HG03565 (cell line): ENCODE measurements around the gene PRKG1.
"Not testable (repeated sequence)": the region's sequence is repeated elsewhere in the genome, so short reads cannot be mapped to it uniquely, and the experiment has no call there.

Experiments
- ATAC-seq: cut with Tn5 transposase; IDR thresholded peaks from one replicate; pipeline ENCODE4 v1.9.1; 2021; ENCODE audit warnings: mild to moderate bottlenecking, moderate library complexity; ENCODE audit not compliant: unreplicated experiment

The PRKG1 gene

DNA sequence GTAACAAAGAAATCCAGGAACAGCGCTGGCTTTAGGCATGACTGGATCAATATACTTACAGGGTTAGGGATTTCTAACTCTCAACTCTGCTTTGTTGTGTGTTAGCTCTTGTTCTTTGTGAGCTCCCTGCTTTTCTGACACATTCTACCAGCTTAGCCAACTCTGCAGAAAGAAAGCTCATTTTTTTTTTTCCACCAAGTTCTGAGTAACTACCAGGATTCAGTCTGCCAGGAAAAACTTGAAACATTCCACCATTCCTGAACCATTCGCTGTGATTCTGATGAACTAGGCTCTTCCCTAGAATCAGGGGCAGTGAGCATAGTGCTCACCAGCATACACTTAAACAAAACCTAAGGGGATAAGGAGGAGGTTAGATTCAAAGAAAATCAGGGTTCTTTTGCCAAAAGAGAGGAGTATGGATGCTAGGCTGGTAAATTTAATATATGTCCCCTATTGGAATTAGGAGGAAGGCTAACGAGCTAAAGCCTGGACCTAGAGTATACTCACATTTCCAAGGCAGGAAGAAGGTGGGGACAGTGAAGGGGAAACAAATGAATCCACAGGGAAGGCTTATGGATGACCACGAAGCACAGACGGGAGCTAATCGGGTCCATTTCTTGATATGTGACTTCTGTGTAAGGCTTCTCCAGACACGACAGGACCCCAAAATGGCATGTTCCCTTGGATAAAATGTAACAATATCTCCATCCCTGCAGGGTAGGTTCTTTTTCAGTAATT is 183.4 kb downstream of the PRKG1 start:
- ATAC-seq, result no peak

DNA sequence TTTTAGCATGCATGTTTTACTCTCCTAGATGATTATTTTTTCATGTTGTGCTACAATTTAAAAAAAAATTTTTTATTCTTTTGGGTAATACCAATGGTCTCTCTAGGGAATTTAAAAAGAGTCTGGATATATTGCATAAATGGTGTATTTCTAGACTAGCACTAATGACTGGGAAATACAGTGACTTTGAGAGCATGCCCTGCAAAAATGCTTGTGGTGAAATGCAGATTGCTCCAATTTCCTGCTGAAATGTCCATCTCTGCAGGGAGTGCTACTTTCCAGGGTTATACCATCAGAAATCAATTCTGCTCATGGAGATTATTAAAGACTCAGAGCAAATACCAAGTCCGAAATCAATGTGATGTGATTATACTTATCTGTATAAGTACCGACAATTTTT is 186.1 kb downstream of the PRKG1 start:
- ATAC-seq, result no peak

DNA sequence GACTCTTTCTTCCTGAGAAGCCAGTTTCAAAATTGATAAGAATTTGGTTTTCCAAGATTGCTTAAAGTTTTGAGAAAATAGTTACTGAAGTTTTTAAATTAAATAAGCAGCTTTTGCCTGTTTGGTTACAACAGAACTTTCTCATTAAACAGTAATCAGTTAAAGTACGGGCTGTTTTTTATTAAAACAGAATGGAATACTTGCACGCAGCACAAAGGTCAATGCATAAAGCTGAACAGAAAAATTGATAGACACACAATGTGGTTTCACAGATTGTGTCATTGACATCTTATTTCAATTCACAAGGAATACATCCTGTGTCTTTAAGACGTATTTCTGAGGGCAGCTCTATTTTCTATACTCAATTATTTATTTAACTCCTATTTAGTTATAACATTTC is 192.2 kb downstream of the PRKG1 start:
- no peak for ATAC-seq

DNA sequence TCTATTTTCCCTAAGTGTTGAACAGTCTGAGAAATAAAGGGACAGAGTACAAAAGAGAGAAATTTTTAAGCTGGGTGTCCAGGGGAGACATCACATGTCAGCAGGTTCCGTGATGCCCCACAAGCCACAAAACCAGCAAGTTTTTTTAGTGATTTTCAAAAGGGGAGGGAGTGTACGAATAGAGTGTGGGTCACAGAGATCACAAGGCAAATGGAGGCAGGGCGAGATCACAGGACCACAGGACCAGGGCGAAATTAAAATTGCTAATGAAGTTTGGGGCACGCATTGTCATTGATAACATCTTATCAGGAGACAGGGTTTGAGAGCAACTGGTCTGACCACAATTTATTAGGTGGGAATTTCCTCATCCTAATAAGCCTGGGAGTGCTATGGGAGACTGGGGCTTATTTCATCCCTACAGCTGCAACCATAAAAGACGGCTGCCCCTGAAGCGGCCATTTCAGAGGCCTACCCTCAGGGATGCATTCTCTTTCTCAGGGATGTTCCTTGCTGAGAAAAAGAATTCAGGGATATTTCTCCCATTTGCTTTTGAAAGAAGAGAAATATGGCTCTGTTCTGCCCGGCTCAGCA is 193.8 kb downstream of the PRKG1 start:
- ATAC-seq, result not testable (repeated sequence)

DNA sequence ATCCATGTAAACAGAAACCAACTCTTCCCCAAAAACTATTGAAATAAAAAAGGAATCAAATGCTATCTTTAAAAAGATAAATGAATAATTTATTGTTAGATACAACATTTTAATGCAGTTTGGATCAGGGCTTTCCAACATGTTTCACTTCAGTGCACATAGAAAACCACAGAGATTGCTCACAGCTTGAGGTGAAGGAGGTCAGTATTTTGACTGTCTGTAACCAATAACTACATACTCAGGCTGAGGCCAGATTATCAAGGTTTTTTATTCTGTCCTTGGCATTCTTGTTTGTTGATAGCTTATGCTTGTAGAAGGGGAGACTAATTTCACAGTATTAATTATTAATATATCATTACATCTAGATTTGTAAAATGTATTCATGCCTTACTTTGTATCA is 195.5 kb downstream of the PRKG1 start:
- ATAC-seq, result no peak

DNA sequence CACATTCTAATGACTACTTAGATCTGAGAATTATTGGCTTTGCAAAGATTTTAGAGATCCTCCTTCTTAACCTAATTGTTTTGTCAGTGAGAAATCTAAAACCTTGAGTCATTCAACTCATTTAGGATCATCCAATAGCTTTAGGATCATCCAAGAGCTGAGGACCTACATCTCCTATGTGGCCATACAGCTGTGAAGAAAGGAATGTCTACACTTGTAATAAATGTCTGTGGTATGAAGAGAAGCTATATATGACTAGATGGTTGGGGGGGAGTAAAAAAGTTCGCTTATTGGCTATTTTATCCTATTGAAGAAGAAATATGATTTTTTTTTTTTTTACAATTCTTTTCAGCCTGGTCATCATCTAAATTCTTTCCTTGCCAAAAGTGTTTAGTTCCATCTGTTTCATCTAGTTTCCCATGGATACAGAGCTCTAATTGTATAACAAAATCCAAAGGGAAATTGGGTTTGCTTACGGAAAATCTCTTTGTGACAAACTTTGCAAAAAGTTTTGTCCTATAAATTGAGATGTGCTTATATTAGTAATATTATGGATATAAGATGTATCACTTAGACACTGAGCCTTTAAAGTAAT is 196.7 kb downstream of the PRKG1 start:
- ATAC-seq, result no peak

DNA sequence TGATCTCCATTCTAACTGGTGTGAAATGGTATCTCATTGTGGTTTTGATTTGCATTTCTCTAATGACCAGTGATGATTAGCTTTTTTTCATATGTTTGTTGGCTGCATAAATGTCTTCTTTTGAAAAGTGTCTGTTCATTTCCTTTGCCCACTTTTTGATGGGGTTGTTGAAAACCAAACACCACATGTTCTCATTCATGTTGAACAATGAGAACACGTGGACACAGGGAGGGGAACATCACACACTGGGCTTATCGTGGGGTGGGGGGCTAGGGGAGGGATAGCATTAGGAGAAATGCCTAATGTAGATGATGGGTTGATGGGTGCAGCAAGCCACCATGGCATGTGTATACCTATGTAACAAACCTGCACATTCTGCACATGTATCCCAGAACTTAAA is 197.8 kb downstream of the PRKG1 start:
- not testable (repeated sequence) for ATAC-seq

DNA sequence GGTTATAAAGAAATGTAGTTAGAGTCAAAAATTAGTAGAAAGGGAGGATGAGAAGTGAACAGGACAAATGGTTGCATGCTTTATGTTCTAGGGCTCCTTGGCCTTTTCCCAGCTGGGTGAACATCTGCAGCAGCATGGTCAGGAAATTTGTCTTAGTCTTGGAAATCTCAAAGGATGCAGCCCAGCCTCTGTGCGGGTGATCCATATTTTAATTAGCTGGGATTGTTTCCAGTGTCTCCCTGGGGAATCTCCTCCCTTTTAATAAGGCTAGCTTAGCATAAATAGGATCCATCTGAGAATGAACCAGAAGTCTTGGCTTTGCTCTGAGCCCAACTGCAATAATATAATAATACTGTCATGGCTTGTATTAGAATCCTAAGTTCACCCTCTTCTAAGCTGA is 198.3 kb downstream of the PRKG1 start:
- ATAC-seq, result no peak

DNA sequence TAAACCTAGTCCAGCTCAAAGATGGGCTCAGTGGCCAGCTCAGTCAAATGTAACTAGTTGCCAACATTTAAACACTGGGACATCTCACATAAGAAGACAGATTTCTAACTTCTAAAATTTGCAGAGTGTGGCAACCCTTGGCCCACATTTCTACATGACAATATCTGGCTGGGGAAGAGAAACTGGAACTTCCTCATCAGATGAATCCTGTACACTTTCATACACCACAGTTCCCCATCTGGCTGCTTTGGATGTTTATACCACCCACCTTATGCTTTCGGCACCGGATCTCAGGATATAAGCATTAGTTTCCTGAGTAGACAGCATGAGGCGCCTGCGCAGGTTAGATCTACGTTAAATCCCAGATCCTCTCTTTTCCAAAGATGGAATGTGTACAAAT is 199.3 kb downstream of the PRKG1 start:
- ATAC-seq, result no peak

DNA sequence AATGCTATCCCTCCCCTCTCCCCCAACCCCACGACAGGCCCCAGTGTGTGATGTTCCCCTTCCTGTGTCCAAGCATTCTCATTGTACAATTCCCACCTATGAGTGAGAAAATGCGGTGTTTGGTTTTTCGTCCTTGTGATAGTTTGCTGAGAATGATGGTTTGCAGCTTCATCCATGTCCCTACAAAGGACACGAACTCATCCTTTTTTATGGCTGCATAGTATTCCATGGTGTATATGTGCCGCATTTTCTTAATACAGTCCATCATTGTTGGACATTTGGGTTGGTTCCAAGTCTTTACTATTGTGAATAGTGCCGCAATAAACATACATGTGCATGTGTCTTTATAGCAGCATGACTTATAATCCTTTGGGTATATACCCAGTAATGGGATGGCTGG is 201.8 kb downstream of the PRKG1 start:
- not testable (repeated sequence) for ATAC-seq

DNA sequence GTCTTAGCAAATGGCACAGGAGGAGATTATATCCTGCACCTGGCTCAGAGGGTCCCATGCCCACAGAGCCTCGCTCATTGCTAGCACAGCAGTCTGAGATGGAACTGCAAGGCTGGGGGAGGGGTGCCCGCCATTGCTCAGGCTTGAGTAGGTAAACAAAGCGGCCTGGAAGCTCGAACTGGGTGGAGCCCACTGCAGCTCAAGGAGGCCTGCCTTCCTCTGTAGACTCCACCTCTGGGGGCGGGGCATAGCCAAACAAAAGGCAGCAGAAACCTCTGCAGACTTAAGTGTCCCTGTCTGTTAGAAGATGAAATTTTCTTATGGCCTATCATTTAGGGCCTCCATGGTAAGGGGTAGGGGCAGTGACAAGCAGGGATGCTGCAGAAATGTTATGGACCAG is 207.1 kb downstream of the PRKG1 start:
- ATAC-seq, result not testable (repeated sequence)

DNA sequence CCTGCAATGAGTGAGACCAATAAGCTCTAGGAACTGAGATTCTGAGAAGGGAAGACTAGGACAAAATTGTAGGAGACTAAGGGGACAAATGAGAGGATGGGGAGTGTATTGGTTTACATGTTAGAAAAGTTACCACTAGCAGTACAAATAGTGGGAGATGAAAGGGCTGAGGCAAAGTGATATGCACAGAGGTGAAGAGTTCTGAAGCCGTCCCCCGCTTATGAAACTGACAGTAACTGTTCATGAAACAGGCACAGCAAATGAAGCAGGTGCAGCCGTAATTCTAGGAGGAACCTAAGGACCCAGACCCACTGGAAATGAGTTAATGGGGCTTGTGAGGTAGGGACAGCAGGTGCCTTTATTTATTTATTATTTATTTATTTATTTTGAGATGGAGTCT is 211.3 kb downstream of the PRKG1 start:
- no peak for ATAC-seq

DNA sequence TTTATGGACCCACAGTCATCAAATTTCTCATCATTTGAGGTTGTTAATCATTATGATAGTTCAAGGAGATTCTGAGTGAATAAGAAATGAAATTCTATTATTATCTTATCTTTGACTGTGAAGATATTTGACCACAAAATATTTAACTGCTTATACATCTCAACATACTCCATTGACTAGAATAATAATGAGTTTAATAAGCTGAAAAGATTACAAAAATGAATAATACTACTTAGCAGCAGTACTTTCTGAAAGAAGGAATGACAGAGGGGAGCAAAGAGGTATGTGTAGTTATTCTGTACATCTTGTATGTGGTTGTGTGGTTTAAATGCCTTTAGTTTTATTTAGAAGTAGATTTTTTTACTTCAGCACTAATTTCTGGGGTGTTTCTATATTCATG is 214.2 kb downstream of the PRKG1 start:
- ATAC-seq, result no peak

DNA sequence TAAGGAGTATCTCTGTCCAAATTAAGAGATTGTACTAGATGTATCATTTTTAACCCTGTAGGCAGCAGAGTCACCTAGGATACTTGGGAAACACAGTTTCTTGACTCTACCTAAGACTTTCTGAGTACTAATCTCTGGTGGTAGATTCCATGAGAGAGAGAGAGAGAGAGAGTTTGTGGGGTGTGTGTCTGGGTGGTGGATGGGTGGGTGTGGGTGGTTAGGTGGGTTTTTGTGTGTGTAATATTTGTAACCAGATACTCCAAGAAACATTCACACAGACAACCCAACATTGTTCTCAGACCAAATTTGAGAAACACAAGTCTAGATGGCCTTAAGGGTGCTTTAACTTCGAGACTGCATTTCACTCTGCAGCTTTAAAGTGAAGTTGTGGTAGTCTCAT is 215.2 kb downstream of the PRKG1 start:
- no peak for ATAC-seq

DNA sequence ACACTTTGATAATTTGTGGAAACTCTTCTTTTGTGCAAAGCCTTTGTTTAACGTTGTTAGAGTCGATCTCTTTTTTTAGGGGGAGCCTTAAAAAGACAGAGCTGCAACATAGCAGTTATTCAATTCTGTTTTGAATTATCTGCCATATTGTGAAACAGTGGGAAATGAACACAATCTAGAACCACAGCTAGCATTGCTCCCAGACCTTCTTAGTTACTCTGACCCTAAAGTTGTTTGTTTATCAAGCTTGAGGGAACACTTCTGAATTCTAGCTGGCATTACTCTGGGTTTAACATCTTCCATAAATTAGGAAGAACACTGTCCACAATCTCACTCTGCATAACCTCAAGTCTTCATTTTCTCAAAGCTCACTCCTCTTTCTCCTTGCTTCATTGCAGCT is 217.7 kb downstream of the PRKG1 start:
- no peak for ATAC-seq

DNA sequence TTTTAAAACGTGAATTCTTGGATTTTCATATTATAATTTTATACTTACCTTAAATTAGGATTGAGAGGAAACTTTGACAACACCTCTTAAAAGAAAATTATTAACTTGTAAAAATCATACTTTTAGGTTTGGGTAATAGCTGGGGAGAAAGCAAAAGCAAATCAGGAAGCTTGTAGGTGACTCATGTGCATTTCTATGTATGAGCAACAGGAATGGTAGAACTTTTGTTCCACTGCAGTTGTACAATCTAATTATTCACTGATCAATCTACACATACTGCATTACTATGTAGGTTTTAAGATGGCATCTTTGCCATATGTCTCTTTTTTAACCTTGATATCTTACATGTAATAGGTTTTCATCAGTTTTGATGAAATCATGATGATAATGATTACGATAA is 223.2 kb downstream of the PRKG1 start:
- ATAC-seq, result no peak

DNA sequence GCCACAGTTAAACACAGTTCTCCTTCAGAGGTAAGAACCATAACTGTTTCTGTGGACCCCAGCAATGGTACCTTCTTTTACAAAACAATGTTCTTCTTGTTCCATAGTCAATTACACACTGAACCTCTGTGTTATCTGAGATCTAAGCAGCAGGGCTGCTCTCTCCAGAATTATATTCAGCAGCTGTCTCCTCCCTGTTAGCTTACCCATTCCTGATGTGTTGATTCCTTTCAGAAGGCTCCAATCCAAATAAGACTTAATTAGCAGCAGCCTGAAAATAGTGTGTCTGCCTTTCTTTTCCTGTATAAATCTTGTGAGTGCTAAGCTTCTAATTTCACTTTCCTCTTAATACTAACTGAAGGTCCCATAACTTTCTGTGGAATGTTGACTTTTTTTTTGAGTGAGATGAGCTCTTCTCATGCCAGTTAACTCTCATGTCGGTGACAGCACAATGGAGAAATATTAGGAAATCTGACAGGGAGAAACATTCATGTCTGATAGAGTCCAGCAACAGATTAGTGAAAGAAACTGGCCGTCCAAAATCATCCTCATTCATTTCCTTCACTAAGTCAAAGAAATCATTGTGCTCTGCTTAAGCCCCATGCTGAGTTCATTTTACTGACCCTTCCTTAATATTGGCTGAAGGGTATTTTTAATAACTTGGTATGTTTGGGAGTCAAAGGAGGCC is 226.5 kb downstream of the PRKG1 start:
- ATAC-seq, result no peak

DNA sequence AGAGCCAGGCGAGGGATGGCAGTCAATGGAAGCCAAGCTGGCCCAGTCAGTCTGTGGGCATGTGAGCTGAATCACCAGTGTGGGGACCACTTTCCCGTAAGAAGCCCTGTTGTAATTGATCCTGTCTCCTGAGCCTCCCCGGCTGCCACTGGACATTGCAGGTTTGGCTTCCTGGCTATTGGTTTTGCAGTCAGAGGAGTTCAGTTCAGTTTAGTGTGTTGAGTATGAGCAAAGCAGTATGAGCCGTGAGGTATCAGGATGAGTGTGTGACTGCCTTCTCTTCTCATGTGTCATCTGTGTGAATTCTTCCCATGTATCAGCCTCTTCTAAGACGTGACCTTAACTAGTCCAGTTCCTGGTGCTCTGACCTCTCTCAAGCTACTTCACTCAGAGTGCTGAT is 227.4 kb downstream of the PRKG1 start:
- ATAC-seq, result no peak

DNA sequence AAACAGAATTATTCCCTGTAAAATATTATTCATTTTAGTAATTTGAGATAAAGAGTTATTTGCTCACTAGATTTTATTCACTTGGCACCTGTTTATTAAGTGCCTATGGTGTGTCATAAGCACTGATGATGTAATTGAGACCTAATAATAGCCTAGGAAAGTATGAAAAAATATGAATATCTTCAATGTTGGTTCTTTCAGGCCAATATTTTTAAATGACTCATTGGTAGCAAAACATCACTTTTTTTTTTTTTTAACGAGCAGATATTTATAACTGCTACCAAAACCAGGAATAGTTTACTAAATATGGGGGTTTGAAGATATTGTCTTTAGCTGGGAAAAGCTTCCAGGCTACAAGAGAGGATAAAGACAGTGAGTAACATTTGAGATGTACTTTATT is 228.0 kb downstream of the PRKG1 start:
- ATAC-seq, result no peak

DNA sequence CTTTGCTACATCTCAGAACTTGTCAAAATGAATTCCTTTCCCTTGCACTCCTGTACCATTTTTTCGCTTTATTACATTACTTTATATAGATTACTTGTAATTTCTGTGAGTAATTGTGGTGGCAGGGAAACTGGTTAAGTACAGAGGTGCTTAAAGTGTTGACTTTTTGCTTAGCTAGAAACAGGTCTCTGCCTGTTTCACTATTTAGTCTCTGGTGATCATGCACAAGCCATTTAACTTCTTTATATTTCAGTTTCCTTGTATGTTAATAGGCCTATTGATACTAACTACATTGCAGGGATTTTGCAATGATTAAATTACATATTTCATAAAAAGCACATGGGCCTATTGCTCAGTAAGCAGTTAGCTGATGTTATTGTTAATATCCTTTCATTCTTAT is 233.8 kb downstream of the PRKG1 start:
- ATAC-seq, result no peak

DNA sequence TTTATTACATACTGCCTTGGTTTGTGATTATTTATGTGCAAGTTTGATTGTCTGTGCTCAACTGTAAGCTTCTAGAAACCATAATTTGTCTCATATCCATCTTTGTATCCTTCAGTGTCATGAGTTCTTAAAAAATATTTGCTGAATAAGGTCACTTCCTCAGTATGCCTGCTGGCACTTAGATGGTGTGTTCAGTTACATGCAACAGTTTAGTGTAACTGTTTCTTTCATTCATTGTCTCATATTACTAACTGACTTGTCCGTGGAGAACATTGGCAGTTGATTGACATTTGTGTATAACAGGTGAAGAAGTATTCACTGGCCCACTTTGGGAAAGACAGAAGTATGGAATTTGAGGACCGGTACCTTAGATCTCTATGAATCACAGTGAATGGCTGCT is 236.9 kb downstream of the PRKG1 start:
- no peak for ATAC-seq

DNA sequence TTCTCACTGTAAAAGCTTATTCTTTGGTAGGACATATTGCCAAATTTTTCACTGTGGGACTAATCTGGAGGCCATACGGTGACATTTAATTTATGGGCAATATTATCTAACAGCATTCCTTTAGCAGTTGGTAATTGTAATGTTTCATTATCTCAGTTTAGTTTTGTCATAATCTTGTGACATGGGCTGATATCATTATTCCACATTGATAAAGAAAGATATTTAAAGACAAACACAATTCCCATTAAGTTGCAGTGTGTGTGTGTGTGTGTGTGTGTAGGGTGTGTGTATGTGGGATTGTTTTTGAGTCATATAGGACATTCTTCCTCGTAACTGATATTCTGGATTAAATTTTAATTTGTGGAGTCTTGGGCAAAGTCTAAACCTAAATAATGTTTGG is 238.5 kb downstream of the PRKG1 start:
- no peak for ATAC-seq
